ENCODE data around the gene MGP.

- TF ChIP-seq CTCF (conservative IDR thresholded peaks at IDR 0.05; ENCODE audit: low read depth, low read length) (no peak), CEBPB (IDR thresholded peaks at IDR 0.05; ENCODE audit: low read depth, low read length) (no peak), RFX5 (IDR thresholded peaks at IDR 0.05; ENCODE audit: low read depth, low read length) (no peak), POLR2A (IDR thresholded peaks at IDR 0.05; ENCODE audit: low read depth, low read length) (no peak), NFE2L2 (IDR thresholded peaks at IDR 0.05; ENCODE audit: low read depth, low read length) (no peak)
Measured at GRCh38 chr12:14880890-14881453, 4.7 kb downstream of the MGP start.

All from IMR-90 (cell line).